H1 (cell line): Measurements from ENCODE around the gene CCDC15. TPM values are rescaled to one million over a fixed set of nuclear protein-coding genes. Genes with fewer than 3 reads are reported as not detected.

Experiments used
- CTCF ChIA-PET: fragments of 300-600 bp; sonication (Branson Sonifier 250); formaldehyde crosslinking; loops from one replicate; lab custom pipeline; 2021; ENCODE audit not compliant: partially characterized antibody; lab: Charles Lee
- POLR2A ChIA-PET: fragments of 300-600 bp; sonication (Branson Sonifier 250); formaldehyde crosslinking; loops from one replicate; lab custom pipeline; 2021; ENCODE audit warnings: inconsistent platforms; ENCODE audit not compliant: partially characterized antibody; lab: Charles Lee
- DNase-seq, 2 experiments: peaks; one replicate each; pipeline versions ENCODE4 v3.0.0 to v3.0.0-alpha.2; 2010 to 2022; ENCODE audit warnings: low spot score in 2 of 2, low read depth in 1 of 2, mixed read lengths in 1 of 2
- FAIRE-seq: peaks from 2 replicates; lab custom pipeline; 2011; peaks lifted over from hg19 to GRCh38; lab: Jason Lieb, UNC
- H2AFZ ChIP-seq: 2 replicates; pipeline ENCODE4 v1.8.1; 2012; ENCODE audit warnings: low read length, inconsistent platforms
- H2AK5ac ChIP-seq: 2 replicates; pipeline ENCODE4 v1.6.1; 2013; ENCODE audit warnings: low read depth, low read length
- H2BK120ac ChIP-seq: replicated peaks from 2 replicates; pipeline ENCODE3; 2013; ENCODE audit warnings: low read depth, low read length, inconsistent platforms
- H2BK12ac ChIP-seq: 2 replicates; pipeline ENCODE4 v1.6.1; 2013; ENCODE audit warnings: low read depth, low read length
- H2BK15ac ChIP-seq: 2 replicates; pipeline ENCODE4 v1.6.1; 2013; ENCODE audit warnings: low read length
- H2BK20ac ChIP-seq: 2 replicates; pipeline ENCODE4 v1.6.1; 2013; ENCODE audit warnings: low read length
- H2BK5ac ChIP-seq: 2 replicates; pipeline ENCODE4 v1.6.1; 2013; ENCODE audit warnings: low read depth, low read length
- H3K14ac ChIP-seq: 2 replicates; pipeline ENCODE4 v1.6.1; 2013; ENCODE audit warnings: inconsistent platforms; ENCODE audit not compliant: insufficient read length
- H3K18ac ChIP-seq: 2 replicates; pipeline ENCODE4 v1.6.1; 2013; ENCODE audit warnings: low read length; ENCODE audit errors: extremely low read depth
- H3K23ac ChIP-seq: 2 replicates; pipeline ENCODE4 v1.6.1; 2013; ENCODE audit warnings: inconsistent platforms; ENCODE audit not compliant: insufficient read length
- H3K23me2 ChIP-seq: 2 replicates; pipeline ENCODE4 v1.6.1; 2013; ENCODE audit warnings: low read depth, low read length
- H3K27ac ChIP-seq: 2 replicates; pipeline ENCODE4 v1.6.1; 2011; ENCODE audit warnings: low read depth, low read length, inconsistent platforms
- H3K27me3 ChIP-seq, 4 experiments: replicated peaks in 1 of 4; 1 replicate in 1 of 4; 2 replicates in 3 of 4; pipeline versions ENCODE4 v1.6.1 to v1.8.1; 2011 to 2013; ENCODE audit warnings: low read length in 3 of 4, mild to moderate bottlenecking in 3 of 4, inconsistent platforms in 2 of 4, mixed read lengths in 2 of 4, moderate library complexity in 1 of 4; ENCODE audit not compliant: control insufficient read depth in 3 of 4, insufficient read depth in 3 of 4; ENCODE audit errors: extremely low read depth in 1 of 4
- H3K36me3 ChIP-seq, 4 experiments: 2 replicates each; pipeline versions ENCODE4 v1.6.1 to v1.8.1; 2011 to 2013; ENCODE audit warnings: mild to moderate bottlenecking in 4 of 4, low read length in 3 of 4, moderate library complexity in 2 of 4, control low read depth in 1 of 4, inconsistent platforms in 1 of 4; ENCODE audit not compliant: insufficient read depth in 4 of 4, control insufficient read depth in 2 of 4
- H3K4ac ChIP-seq: replicated peaks from 2 replicates; pipeline ENCODE3; 2013; ENCODE audit warnings: low read length, low read depth, mixed read lengths, inconsistent platforms; ENCODE audit not compliant: insufficient read length
- H3K4me1 ChIP-seq, 4 experiments: replicated peaks in 1 of 4; 1 replicate in 1 of 4; 2 replicates in 3 of 4; pipeline versions ENCODE4 v1.6.1 to v1.8.1; 2011 to 2013; ENCODE audit warnings: low read length in 3 of 4, inconsistent platforms in 2 of 4, mixed read lengths in 1 of 4; ENCODE audit not compliant: insufficient read depth in 4 of 4, control insufficient read depth in 3 of 4
- H3K4me2 ChIP-seq, 2 experiments: 2 replicates each; pipeline versions ENCODE4 v1.6.1 to v1.8.1; 2011 to 2013; ENCODE audit warnings: low read depth in 2 of 2, low read length in 2 of 2, control low read depth in 1 of 2, inconsistent platforms in 1 of 2, mild to moderate bottlenecking in 1 of 2; ENCODE audit not compliant: insufficient read depth in 1 of 2
- H3K4me3 ChIP-seq, 4 experiments: fragments of 200-600, 300-600 bp in 1 of 4; sonication (generic), shearing (Covaris generic), sonication (Bioruptor Twin) in 1 of 4; 2 replicates each; pipeline versions ENCODE4 v1.5.1 to v1.8.1; 2011 to 2016; ENCODE audit warnings: low read length in 4 of 4, low read depth in 3 of 4, control low read depth in 2 of 4, inconsistent platforms in 2 of 4, mild to moderate bottlenecking in 2 of 4, mixed read lengths in 1 of 4, moderate library complexity in 1 of 4; ENCODE audit not compliant: insufficient read depth in 2 of 4; ENCODE audit errors: extremely low read depth in 1 of 4
- H3K56ac ChIP-seq: replicated peaks from 2 replicates; pipeline ENCODE3; 2013; ENCODE audit warnings: low read depth, mild to moderate bottlenecking, mixed read lengths, low read length, inconsistent platforms; ENCODE audit not compliant: insufficient read length
- H3K79me1 ChIP-seq: 2 replicates; pipeline ENCODE4 v1.6.1; 2013; ENCODE audit warnings: low read depth, low read length, control low read depth
- H3K79me2 ChIP-seq, 2 experiments: 2 replicates each; pipeline versions ENCODE4 v1.6.1 to v1.8.1; 2012 to 2013; ENCODE audit warnings: low read length in 2 of 2, mild to moderate bottlenecking in 2 of 2, inconsistent platforms in 1 of 2; ENCODE audit not compliant: insufficient read depth in 2 of 2, control insufficient read depth in 1 of 2
- H3K9ac ChIP-seq, 4 experiments: replicated peaks in 1 of 4; 1 replicate in 1 of 4; 2 replicates in 3 of 4; pipeline versions ENCODE4 v1.6.1 to v1.8.1; 2011 to 2013; ENCODE audit warnings: low read depth in 3 of 4, low read length in 3 of 4, control low read depth in 2 of 4, mild to moderate bottlenecking in 2 of 4, moderate library complexity in 2 of 4, inconsistent platforms in 1 of 4; ENCODE audit errors: extremely low read depth in 1 of 4
- H3K9me3 ChIP-seq, 2 experiments: 2 replicates each; pipeline versions ENCODE4 v1.6.1 to v1.8.1; 2012 to 2013; ENCODE audit warnings: mild to moderate bottlenecking in 2 of 2, moderate library complexity in 2 of 2, control low read depth in 1 of 2, inconsistent platforms in 1 of 2, low read depth in 1 of 2, low read length in 1 of 2, mixed read lengths in 1 of 2; ENCODE audit not compliant: insufficient read depth in 2 of 2
- H4K20me1 ChIP-seq, 2 experiments: replicated peaks in 1 of 2; 2 replicates each; pipeline versions ENCODE3 to v1.8.1; 2011 to 2013; ENCODE audit warnings: inconsistent platforms in 2 of 2, low read length in 2 of 2, mild to moderate bottlenecking in 1 of 2; ENCODE audit not compliant: insufficient read depth in 2 of 2, control insufficient read depth in 1 of 2
- H4K5ac ChIP-seq: 2 replicates; pipeline ENCODE4 v1.6.1; 2013; ENCODE audit warnings: low read length, low read depth, mixed read lengths, inconsistent platforms; ENCODE audit not compliant: insufficient read length
- H4K8ac ChIP-seq: 2 replicates; pipeline ENCODE4 v1.8.0; 2013; ENCODE audit warnings: mild to moderate bottlenecking, moderate library complexity, low read length, inconsistent platforms; ENCODE audit not compliant: insufficient read depth; ENCODE audit errors: extremely low read depth
- H4K91ac ChIP-seq: replicated peaks from 2 replicates; pipeline ENCODE3; 2013; ENCODE audit warnings: low read length, mixed read lengths, inconsistent platforms; ENCODE audit not compliant: insufficient read length
- CEBPB ChIP-seq: IDR thresholded peaks from 2 replicates; pipeline ENCODE4 v1.6.1; 2012; ENCODE audit warnings: low read depth, low read length
- CREB1 ChIP-seq: IDR thresholded peaks from 2 replicates; pipeline ENCODE4 v1.6.1; 2012; ENCODE audit warnings: inconsistent platforms
- CTBP2 ChIP-seq: IDR thresholded peaks from 2 replicates; pipeline ENCODE4 v1.7.0; 2011; ENCODE audit warnings: borderline replicate concordance, mild to moderate bottlenecking, moderate library complexity, mixed read lengths, low read length; ENCODE audit not compliant: insufficient read depth, insufficient read length
- EGR1 ChIP-seq: IDR thresholded peaks from 2 replicates; pipeline ENCODE4 v1.6.1; 2011; ENCODE audit warnings: low read depth, low read length, borderline replicate concordance
- JUN ChIP-seq: IDR thresholded peaks from 2 replicates; pipeline ENCODE4 v1.6.1; 2011; ENCODE audit warnings: low read depth, mild to moderate bottlenecking, improper control_type of control experiment, low read length
- KDM5A ChIP-seq: fragments of 200-600 bp; IDR thresholded peaks from 2 replicates; pipeline ENCODE4 v1.7.1; 2012; ENCODE audit warnings: mild to moderate bottlenecking, low read length, inconsistent platforms, mixed read lengths
- SAP30 ChIP-seq: fragments of 300-600 bp; sonication (generic); IDR thresholded peaks from 2 replicates; pipeline ENCODE4 v1.7.1; 2012; ENCODE audit warnings: low read length, moderate library complexity, mild to moderate bottlenecking, inconsistent platforms; ENCODE audit not compliant: insufficient read depth, insufficient replicate concordance
- SRF ChIP-seq: IDR thresholded peaks from 2 replicates; pipeline ENCODE4 v1.6.1; 2011; ENCODE audit warnings: mild to moderate bottlenecking, low read depth, low read length, moderate library complexity
- WGBS, 2 experiments: shearing (Covaris generic) in 1 of 2; methylation state at CpG; one replicate each; pipeline versions ENCODE4 v1.1.6 to v1.1.7; 2013 to 2015; ENCODE audit warnings: low lambda C conversion rate in 2 of 2, mixed read lengths in 2 of 2, inconsistent platforms in 1 of 2, low coverage in 1 of 2, missing lambda C conversion rate in 1 of 2; ENCODE audit not compliant: insufficient replicate concordance in 2 of 2, insufficient coverage in 1 of 2, insufficient read length in 1 of 2; ENCODE audit errors: extremely low coverage in 1 of 2, missing lambda C conversion rate in 1 of 2; 5-methylcytosine and 5-hydroxymethylcytosine counted together
- polyA plus RNA-seq, 7 experiments: library from polyadenylated mRNA; depleted of rRNA in 3 of 7; stranded (reverse) in 5 of 7; unstranded in 2 of 7; fragments of >200 nt in 5 of 7; fragments of 200-250 nt in 2 of 7; gene quantifications; 1 replicate in 5 of 7; 2 replicates in 1 of 7; 4 replicates in 1 of 7; pipeline versions ENCODE4 v1.2.1 to v1.2.3, GENCODE V29; 2011 to 2013; ENCODE audit warnings: missing spikeins in 2 of 7, mixed read lengths in 2 of 7
- total RNA-seq: library from RNA; stranded (reverse); fragmentation: NEBNext Ultra II Directional; extraction: Animal tissue kit (Norgen Biotek cat#: 25700); gene quantifications from 2 replicates; pipeline ENCODE4 v1.2.1, GENCODE V29; 2021

The CCDC15 gene
- total and polyA plus RNA-seq, 2 of the 8 experiments (the other 6 are each of a cell fraction or from before 2014, with no cell fraction given) = 1.5 to 3.1 TPM

DNA sequence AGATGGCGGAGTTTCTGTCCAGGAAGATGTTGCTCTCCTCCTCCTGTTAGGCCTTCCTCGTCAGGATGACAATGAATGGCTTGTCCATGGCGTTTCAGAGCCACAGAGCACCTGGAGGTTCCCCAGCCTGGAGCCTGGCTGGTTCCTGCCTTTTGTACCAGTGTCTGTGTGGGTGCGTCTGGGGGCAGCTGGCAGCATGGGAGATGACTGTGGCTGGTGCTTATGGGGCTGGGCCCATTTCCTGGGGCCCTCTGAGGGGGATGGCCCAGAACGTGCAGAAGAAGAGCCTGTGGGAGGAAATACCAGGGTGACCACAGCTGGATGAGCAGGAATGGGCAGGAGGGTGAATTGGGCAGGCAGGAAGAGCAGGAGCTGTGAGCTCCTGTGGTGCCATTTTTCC, 115.8 kb downstream of the CCDC15 start:
- Histone ChIP-seq H4K91ac (no peak overlapping the region), H3K27ac (no peak overlapping the region), H3K4ac (no peak overlapping the region), H2BK20ac (no peak overlapping the region), H3K9ac (no peak overlapping the region), H2BK12ac (no peak overlapping the region), H3K4me3 (no peak overlapping the region), H2AK5ac (no peak overlapping the region), H4K5ac (no peak overlapping the region), H2BK120ac (no peak overlapping the region), H4K8ac (no peak overlapping the region), H2BK15ac (no peak overlapping the region), H3K56ac (no peak overlapping the region), H3K18ac (no peak overlapping the region), H4K20me1 (no peaks in the 10 kb centered on the region), H2AFZ (no peak overlapping the region), H3K27me3 (no peaks in the 10 kb centered on the region; a peak in 3 of 7 replicates), H3K9me3 (no peaks in the 10 kb centered on the region), H3K23ac (no peak overlapping the region), H3K79me2 (no peaks in the 10 kb centered on the region), H3K14ac (no peak overlapping the region), H3K4me2 (no peak overlapping the region), H3K36me3 (no peaks in the 10 kb centered on the region), H2BK5ac (no peak overlapping the region), H3K23me2 (no peaks in the 10 kb centered on the region), H3K4me1 (peaks cover 0 to 2% (median 0%) of the 10 kb centered on the region in 4 experiments; a peak in 2 of 7 replicates), H3K79me1 (no peaks in the 10 kb centered on the region)
- CTCF ChIA-PET = interaction anchor here (0.6 to 29.4 kb wide), 7 partner anchors 9 to 284 kb away, joined by 3 to 486 read pairs (median 3); partner anchors contain the start of gene ROBO3
- POLR2A ChIA-PET = interaction anchor here (0.5 to 0.8 kb wide), 2 partner anchors 54 to 999 kb away, joined by 3 to 4 read pairs; no protein-coding TSS in a partner anchor
- WGBS, 2 experiments = 89% methylated on average over 5 of the region's 5 CpGs; no CpG with 5 or more reads in 1 of the 2 experiments
- FAIRE-seq = no peak
- no peak for TF ChIP-seq KDM5A
- no peak for TF ChIP-seq CEBPB
- TF ChIP-seq CTBP2 = no peak
- no peak for TF ChIP-seq CREB1
- no peak for TF ChIP-seq SAP30
- TF ChIP-seq SRF = no peak
- TF ChIP-seq EGR1 = no peak
- TF ChIP-seq JUN = no peak
- DNase-seq = no peak
